GM19397 (cell line): Measurements from ENCODE around the gene UNC13B.

Experiments used
- ATAC-seq: cut with Tn5 transposase; IDR thresholded peaks from one replicate; pipeline ENCODE4 v1.9.1; 2021; ENCODE audit warnings: mild to moderate bottlenecking, moderate library complexity; ENCODE audit not compliant: unreplicated experiment

The UNC13B gene

GRCh38 chr9:35318741-35319140 lies 156.9 kb downstream of the UNC13B start:
- no peak for ATAC-seq

DNA sequence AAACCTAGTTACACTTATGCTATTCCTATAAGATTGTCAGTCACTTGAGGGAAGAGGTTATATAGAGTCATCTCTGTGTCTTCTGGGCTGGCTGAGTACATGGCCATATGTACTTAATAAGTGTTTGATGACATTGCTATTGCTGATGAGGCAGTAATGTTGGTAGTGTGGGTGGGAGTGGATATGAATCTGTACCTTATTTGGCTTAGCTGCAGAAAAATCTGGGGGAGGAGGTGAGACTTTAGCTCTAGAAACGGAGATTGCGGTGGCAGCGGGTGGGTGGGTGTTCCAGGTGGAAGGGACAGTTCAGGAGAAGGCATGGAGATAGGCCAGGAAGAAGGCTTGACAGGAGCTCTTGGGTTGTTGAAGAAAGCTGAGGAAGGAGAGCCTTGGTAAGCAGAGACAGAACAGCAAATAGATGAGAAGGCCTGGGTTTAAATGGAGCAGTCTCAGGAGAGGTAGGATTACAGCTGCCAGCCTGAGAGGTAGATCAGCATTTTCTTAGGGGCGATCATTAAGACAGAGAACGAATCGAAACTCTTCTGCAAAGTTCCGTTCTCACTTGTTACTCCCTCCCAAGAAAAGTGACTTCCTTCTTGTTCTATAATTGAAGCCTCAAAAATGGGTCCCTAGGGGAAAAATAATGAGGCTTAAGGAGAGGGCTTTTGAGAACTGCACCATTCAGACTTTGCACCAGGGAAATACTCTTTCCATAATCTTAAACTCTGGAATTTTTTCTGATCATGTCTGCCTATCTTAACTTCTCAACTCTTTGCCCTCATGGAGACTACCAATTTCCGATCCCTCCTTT lies 160.5 kb downstream of the UNC13B start:
- ATAC-seq = no peak

GRCh38 chr9:35324966-35325365 lies 163.2 kb downstream of the UNC13B start:
- ATAC-seq = no peak

DNA sequence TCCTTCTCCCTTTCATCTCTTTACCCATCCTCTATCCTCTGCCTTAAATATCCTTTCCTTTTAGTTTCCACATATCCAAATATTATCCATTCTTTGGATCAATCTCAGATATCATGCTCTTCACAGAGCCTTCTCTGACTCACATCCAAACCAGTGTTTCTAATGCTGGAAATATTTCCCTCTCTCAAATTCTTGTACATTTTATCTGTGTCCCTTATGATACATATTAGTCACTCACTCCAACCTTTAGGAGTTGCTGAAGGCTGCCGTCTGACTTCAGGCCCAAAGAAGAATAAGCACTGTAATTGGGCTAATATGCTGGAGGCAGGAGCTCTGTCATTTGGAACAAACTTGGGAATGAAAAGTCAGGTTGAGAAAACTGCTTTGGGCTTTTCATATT lies 171.7 kb downstream of the UNC13B start:
- ATAC-seq = no peak

GRCh38 chr9:35335164-35335563 lies 173.4 kb downstream of the UNC13B start:
- ATAC-seq = no peak

- no peak for ATAC-seq
These were observed 176.3 kb downstream of the UNC13B start for GRCh38 chr9:35338086-35338485.

DNA sequence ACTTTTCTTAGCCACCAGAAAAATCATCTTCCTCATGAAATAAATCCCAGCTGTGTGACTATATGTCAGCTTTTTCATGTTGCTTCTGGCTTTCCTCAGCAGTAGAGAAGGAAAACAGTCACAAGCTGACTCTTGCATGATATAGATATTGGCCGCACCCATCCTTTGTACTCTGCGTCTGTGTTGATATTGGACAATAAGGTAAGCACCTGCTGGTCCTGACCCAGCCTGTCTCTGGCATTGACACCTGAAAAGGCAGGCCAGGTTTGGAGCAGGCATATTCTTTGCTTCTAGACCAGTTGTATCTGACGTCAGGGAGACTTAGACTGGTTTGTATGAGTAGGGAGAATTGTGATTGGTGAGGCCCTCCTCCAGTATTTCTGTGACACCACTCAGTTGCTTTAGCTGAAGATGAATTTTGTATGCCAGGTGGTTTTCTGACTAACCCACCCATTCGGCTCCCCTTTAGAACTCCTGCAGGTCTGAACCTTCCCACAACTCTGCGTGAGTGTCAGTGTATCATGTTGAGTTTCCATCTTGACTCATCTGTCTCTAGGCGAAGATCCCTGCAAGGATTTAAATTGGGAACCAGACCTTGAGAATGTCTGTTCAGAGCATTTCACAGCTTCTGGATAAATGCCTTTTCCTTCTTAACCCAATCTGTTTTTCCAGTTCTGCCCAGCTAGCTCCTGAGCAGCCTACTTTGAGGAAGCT lies 176.9 kb downstream of the UNC13B start:
- ATAC-seq = no peak

- no peak for ATAC-seq
These were observed 178.2 kb downstream of the UNC13B start for GRCh38 chr9:35340046-35340445.

DNA sequence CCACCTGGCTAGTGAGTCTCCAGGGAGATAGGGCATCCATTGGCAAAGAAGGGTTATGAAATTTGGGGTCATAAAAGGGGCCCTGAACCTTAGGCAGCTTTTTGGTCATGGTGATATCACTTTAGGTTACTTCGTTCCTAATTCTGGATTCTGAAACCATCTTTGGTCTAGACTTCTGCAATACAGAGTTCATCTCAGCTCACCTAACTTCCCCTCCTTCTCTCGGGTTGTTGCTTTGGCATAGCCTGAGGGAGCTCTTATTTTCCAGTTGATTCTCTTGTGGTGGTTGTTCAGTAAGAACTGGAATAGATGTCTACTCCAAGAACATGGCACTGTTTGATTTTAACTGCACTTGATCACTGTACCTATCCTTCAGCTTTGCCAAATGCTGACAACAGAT lies 179.2 kb downstream of the UNC13B start:
- no peak for ATAC-seq

GRCh38 chr9:35341585-35341984 lies 179.8 kb downstream of the UNC13B start:
- ATAC-seq = no peak

DNA sequence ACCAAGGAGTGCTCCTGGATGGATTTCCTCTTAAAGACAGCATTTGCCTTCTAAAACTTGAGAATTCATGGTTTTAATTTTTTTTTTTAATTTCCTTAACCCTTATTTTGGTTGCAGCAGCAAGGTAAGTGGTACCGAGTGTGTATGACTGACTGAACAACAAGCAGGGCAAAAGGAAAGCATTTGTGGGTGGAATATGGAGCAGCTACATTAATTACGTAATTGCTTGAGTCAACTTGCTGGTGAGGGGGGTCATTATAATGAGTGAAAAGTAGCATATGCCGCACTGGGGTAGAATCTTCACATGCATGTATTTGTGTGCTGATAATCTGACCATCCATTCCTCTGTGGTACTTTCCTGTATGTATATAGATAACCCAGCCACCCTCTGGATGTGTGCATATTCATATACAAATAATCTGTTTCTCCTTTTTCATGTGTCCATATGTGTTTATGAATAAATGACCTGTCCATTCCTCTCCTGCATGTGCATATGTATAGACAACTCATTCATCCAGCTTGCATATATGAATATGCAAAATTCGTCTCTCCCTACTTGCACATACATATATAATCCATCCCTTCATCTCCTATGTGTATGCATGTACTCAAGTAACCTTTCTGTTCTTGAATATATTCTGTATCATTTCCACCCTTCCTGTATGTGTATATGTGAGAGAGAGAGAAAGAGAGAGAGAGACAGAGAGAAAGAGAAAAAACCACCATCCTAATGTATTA lies 180.6 kb downstream of the UNC13B start:
- ATAC-seq = no peak

- no peak for ATAC-seq
These were observed 186.3 kb downstream of the UNC13B start for GRCh38 chr9:35348109-35348508.

- no peak for ATAC-seq
These were observed 187.6 kb downstream of the UNC13B start for GRCh38 chr9:35349287-35349990.

DNA sequence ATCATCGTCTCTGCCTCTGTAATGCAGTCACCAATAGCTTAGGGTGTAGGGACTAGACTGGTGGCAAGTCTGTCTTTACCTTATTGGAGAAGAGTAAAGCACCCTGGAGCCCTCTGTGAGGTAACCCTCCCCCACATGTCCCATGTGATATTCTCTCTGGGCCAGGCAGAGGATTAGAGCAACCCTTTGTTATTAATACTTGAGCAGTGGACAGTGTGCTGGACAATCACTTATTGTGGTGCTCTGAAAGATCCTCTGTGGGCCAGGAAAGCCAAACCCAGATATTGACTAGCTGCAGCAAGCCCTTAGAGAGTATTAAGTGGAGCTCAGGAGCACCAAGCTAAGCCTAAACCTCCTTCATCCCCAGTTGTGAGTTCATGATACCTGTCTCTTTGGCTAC lies 188.4 kb downstream of the UNC13B start:
- no peak for ATAC-seq

DNA sequence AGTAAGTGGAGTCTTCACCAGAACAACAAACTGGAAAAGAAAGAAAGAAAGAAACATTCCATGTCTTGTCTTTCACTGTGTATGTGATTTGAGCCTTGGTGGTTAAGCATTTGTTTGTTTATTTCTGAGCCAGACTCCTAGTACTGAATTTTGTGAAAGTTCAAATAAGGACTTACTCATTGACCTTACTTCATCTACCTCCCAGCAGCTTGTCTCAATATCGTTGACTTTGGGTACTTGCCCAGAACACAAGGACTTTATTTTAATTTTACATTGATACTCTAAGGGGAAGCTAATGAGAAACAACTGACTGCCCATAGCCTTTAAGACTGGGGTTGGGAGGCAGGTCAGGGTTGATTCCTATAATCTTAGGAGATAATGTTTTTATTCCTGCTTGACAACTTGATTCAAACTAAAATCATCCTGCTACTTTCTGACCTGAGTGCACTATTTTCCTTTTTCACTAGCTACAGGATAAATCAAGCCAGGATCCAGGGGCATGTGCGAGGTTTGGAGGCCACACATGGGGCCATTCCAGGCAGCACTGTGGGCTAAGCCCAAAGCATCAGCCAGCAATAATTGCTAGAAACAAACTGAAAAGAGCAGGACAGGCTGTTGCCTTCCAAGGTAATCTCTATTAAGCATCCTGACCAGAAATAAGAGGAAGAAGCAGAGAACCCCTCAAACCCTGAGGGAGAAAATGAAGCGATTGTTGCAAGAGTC lies 189.2 kb downstream of the UNC13B start:
- ATAC-seq = no peak

GRCh38 chr9:35353731-35354365 lies 192.0 kb downstream of the UNC13B start:
- no peak for ATAC-seq

DNA sequence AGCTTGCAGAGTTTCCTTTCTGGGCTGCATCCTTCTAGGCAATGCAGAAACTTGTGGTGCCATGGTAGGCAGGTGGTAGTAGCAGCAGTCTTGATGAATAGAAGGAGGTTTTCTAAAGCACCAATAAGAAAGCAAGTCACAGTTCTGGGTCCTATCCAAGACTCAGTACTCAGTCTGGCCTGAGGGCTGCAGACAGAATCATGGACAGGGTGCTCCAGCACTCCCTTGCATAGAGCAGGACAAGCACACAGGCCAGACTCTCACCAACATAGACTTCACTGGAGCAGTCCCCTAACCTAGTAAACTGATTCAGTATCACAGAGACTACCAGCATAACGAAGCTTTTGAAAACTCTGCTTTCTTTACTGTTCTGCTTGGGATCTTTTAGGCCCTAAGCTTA lies 194.1 kb downstream of the UNC13B start:
- no peak for ATAC-seq

- no peak for ATAC-seq
These were observed 195.3 kb downstream of the UNC13B start for GRCh38 chr9:35357116-35357515.

- ATAC-seq = no peak
These were observed 196.0 kb downstream of the UNC13B start for GRCh38 chr9:35357826-35358225.
